H1 (cell line): ENCODE data around the gene PROK2. TPM values are rescaled to one million over a fixed set of nuclear protein-coding genes. Genes with fewer than 3 reads are reported as not detected.

Experiments used
- CTCF ChIA-PET: fragments of 300-600 bp; sonication (Branson Sonifier 250); formaldehyde crosslinking; loops from one replicate; lab custom pipeline; 2021; ENCODE audit not compliant: partially characterized antibody; lab: Charles Lee
- POLR2A ChIA-PET: fragments of 300-600 bp; sonication (Branson Sonifier 250); formaldehyde crosslinking; loops from one replicate; lab custom pipeline; 2021; ENCODE audit warnings: inconsistent platforms; ENCODE audit not compliant: partially characterized antibody; lab: Charles Lee
- DNase-seq, 2 experiments: peaks; one replicate each; pipeline versions ENCODE4 v3.0.0 to v3.0.0-alpha.2; 2010 to 2022; ENCODE audit warnings: low spot score in 2 of 2, low read depth in 1 of 2, mixed read lengths in 1 of 2
- FAIRE-seq: peaks from 2 replicates; lab custom pipeline; 2011; peaks lifted over from hg19 to GRCh38; lab: Jason Lieb, UNC
- H2AFZ ChIP-seq: 2 replicates; pipeline ENCODE4 v1.8.1; 2012; ENCODE audit warnings: low read length, inconsistent platforms
- H2AK5ac ChIP-seq: 2 replicates; pipeline ENCODE4 v1.6.1; 2013; ENCODE audit warnings: low read depth, low read length
- H2BK120ac ChIP-seq: replicated peaks from 2 replicates; pipeline ENCODE3; 2013; ENCODE audit warnings: low read depth, low read length, inconsistent platforms
- H2BK12ac ChIP-seq: 2 replicates; pipeline ENCODE4 v1.6.1; 2013; ENCODE audit warnings: low read depth, low read length
- H2BK15ac ChIP-seq: 2 replicates; pipeline ENCODE4 v1.6.1; 2013; ENCODE audit warnings: low read length
- H2BK20ac ChIP-seq: 2 replicates; pipeline ENCODE4 v1.6.1; 2013; ENCODE audit warnings: low read length
- H2BK5ac ChIP-seq: 2 replicates; pipeline ENCODE4 v1.6.1; 2013; ENCODE audit warnings: low read depth, low read length
- H3K14ac ChIP-seq: 2 replicates; pipeline ENCODE4 v1.6.1; 2013; ENCODE audit warnings: inconsistent platforms; ENCODE audit not compliant: insufficient read length
- H3K18ac ChIP-seq: 2 replicates; pipeline ENCODE4 v1.6.1; 2013; ENCODE audit warnings: low read length; ENCODE audit errors: extremely low read depth
- H3K23ac ChIP-seq: 2 replicates; pipeline ENCODE4 v1.6.1; 2013; ENCODE audit warnings: inconsistent platforms; ENCODE audit not compliant: insufficient read length
- H3K23me2 ChIP-seq: 2 replicates; pipeline ENCODE4 v1.6.1; 2013; ENCODE audit warnings: low read depth, low read length
- H3K27ac ChIP-seq: 2 replicates; pipeline ENCODE4 v1.6.1; 2011; ENCODE audit warnings: low read depth, low read length, inconsistent platforms
- H3K27me3 ChIP-seq, 4 experiments: replicated peaks in 1 of 4; 1 replicate in 1 of 4; 2 replicates in 3 of 4; pipeline versions ENCODE4 v1.6.1 to v1.8.1; 2011 to 2013; ENCODE audit warnings: low read length in 3 of 4, mild to moderate bottlenecking in 3 of 4, inconsistent platforms in 2 of 4, mixed read lengths in 2 of 4, moderate library complexity in 1 of 4; ENCODE audit not compliant: control insufficient read depth in 3 of 4, insufficient read depth in 3 of 4; ENCODE audit errors: extremely low read depth in 1 of 4
- H3K36me3 ChIP-seq, 4 experiments: 2 replicates each; pipeline versions ENCODE4 v1.6.1 to v1.8.1; 2011 to 2013; ENCODE audit warnings: mild to moderate bottlenecking in 4 of 4, low read length in 3 of 4, moderate library complexity in 2 of 4, control low read depth in 1 of 4, inconsistent platforms in 1 of 4; ENCODE audit not compliant: insufficient read depth in 4 of 4, control insufficient read depth in 2 of 4
- H3K4ac ChIP-seq: replicated peaks from 2 replicates; pipeline ENCODE3; 2013; ENCODE audit warnings: low read length, low read depth, mixed read lengths, inconsistent platforms; ENCODE audit not compliant: insufficient read length
- H3K4me1 ChIP-seq, 4 experiments: replicated peaks in 1 of 4; 1 replicate in 1 of 4; 2 replicates in 3 of 4; pipeline versions ENCODE4 v1.6.1 to v1.8.1; 2011 to 2013; ENCODE audit warnings: low read length in 3 of 4, inconsistent platforms in 2 of 4, mixed read lengths in 1 of 4; ENCODE audit not compliant: insufficient read depth in 4 of 4, control insufficient read depth in 3 of 4
- H3K4me2 ChIP-seq, 2 experiments: 2 replicates each; pipeline versions ENCODE4 v1.6.1 to v1.8.1; 2011 to 2013; ENCODE audit warnings: low read depth in 2 of 2, low read length in 2 of 2, control low read depth in 1 of 2, inconsistent platforms in 1 of 2, mild to moderate bottlenecking in 1 of 2; ENCODE audit not compliant: insufficient read depth in 1 of 2
- H3K4me3 ChIP-seq, 4 experiments: fragments of 200-600, 300-600 bp in 1 of 4; sonication (generic), shearing (Covaris generic), sonication (Bioruptor Twin) in 1 of 4; 2 replicates each; pipeline versions ENCODE4 v1.5.1 to v1.8.1; 2011 to 2016; ENCODE audit warnings: low read length in 4 of 4, low read depth in 3 of 4, control low read depth in 2 of 4, inconsistent platforms in 2 of 4, mild to moderate bottlenecking in 2 of 4, mixed read lengths in 1 of 4, moderate library complexity in 1 of 4; ENCODE audit not compliant: insufficient read depth in 2 of 4; ENCODE audit errors: extremely low read depth in 1 of 4
- H3K56ac ChIP-seq: replicated peaks from 2 replicates; pipeline ENCODE3; 2013; ENCODE audit warnings: low read depth, mild to moderate bottlenecking, mixed read lengths, low read length, inconsistent platforms; ENCODE audit not compliant: insufficient read length
- H3K79me1 ChIP-seq: 2 replicates; pipeline ENCODE4 v1.6.1; 2013; ENCODE audit warnings: low read depth, low read length, control low read depth
- H3K79me2 ChIP-seq, 2 experiments: 2 replicates each; pipeline versions ENCODE4 v1.6.1 to v1.8.1; 2012 to 2013; ENCODE audit warnings: low read length in 2 of 2, mild to moderate bottlenecking in 2 of 2, inconsistent platforms in 1 of 2; ENCODE audit not compliant: insufficient read depth in 2 of 2, control insufficient read depth in 1 of 2
- H3K9ac ChIP-seq, 4 experiments: replicated peaks in 1 of 4; 1 replicate in 1 of 4; 2 replicates in 3 of 4; pipeline versions ENCODE4 v1.6.1 to v1.8.1; 2011 to 2013; ENCODE audit warnings: low read depth in 3 of 4, low read length in 3 of 4, control low read depth in 2 of 4, mild to moderate bottlenecking in 2 of 4, moderate library complexity in 2 of 4, inconsistent platforms in 1 of 4; ENCODE audit errors: extremely low read depth in 1 of 4
- H3K9me3 ChIP-seq, 2 experiments: 2 replicates each; pipeline versions ENCODE4 v1.6.1 to v1.8.1; 2012 to 2013; ENCODE audit warnings: mild to moderate bottlenecking in 2 of 2, moderate library complexity in 2 of 2, control low read depth in 1 of 2, inconsistent platforms in 1 of 2, low read depth in 1 of 2, low read length in 1 of 2, mixed read lengths in 1 of 2; ENCODE audit not compliant: insufficient read depth in 2 of 2
- H4K20me1 ChIP-seq, 2 experiments: replicated peaks in 1 of 2; 2 replicates each; pipeline versions ENCODE3 to v1.8.1; 2011 to 2013; ENCODE audit warnings: inconsistent platforms in 2 of 2, low read length in 2 of 2, mild to moderate bottlenecking in 1 of 2; ENCODE audit not compliant: insufficient read depth in 2 of 2, control insufficient read depth in 1 of 2
- H4K5ac ChIP-seq: 2 replicates; pipeline ENCODE4 v1.6.1; 2013; ENCODE audit warnings: low read length, low read depth, mixed read lengths, inconsistent platforms; ENCODE audit not compliant: insufficient read length
- H4K8ac ChIP-seq: 2 replicates; pipeline ENCODE4 v1.8.0; 2013; ENCODE audit warnings: mild to moderate bottlenecking, moderate library complexity, low read length, inconsistent platforms; ENCODE audit not compliant: insufficient read depth; ENCODE audit errors: extremely low read depth
- H4K91ac ChIP-seq: replicated peaks from 2 replicates; pipeline ENCODE3; 2013; ENCODE audit warnings: low read length, mixed read lengths, inconsistent platforms; ENCODE audit not compliant: insufficient read length
- POU5F1 ChIP-seq: IDR thresholded peaks from 2 replicates; pipeline ENCODE4 v1.6.1; 2011; ENCODE audit warnings: low read depth, mild to moderate bottlenecking, low read length, moderate library complexity
- SP1 ChIP-seq: IDR thresholded peaks from 2 replicates; pipeline ENCODE4 v1.6.1; 2011; ENCODE audit warnings: low read depth, low read length
- WGBS, 2 experiments: shearing (Covaris generic) in 1 of 2; methylation state at CpG; one replicate each; pipeline versions ENCODE4 v1.1.6 to v1.1.7; 2013 to 2015; ENCODE audit warnings: low lambda C conversion rate in 2 of 2, mixed read lengths in 2 of 2, inconsistent platforms in 1 of 2, low coverage in 1 of 2, missing lambda C conversion rate in 1 of 2; ENCODE audit not compliant: insufficient replicate concordance in 2 of 2, insufficient coverage in 1 of 2, insufficient read length in 1 of 2; ENCODE audit errors: extremely low coverage in 1 of 2, missing lambda C conversion rate in 1 of 2; 5-methylcytosine and 5-hydroxymethylcytosine counted together
- polyA plus RNA-seq, 7 experiments: library from polyadenylated mRNA; depleted of rRNA in 3 of 7; stranded (reverse) in 5 of 7; unstranded in 2 of 7; fragments of >200 nt in 5 of 7; fragments of 200-250 nt in 2 of 7; gene quantifications; 1 replicate in 5 of 7; 2 replicates in 1 of 7; 4 replicates in 1 of 7; pipeline versions ENCODE4 v1.2.1 to v1.2.3, GENCODE V29; 2011 to 2013; ENCODE audit warnings: missing spikeins in 2 of 7, mixed read lengths in 2 of 7
- total RNA-seq: library from RNA; stranded (reverse); fragmentation: NEBNext Ultra II Directional; extraction: Animal tissue kit (Norgen Biotek cat#: 25700); gene quantifications from 2 replicates; pipeline ENCODE4 v1.2.1, GENCODE V29; 2021
- TF ChIP-seq, protein P1 (sequence below): IDR thresholded peaks from 2 replicates; pipeline ENCODE4 v1.6.1; 2012; ENCODE audit warnings: inconsistent platforms

The PROK2 gene
- total and polyA plus RNA-seq, 2 of the 8 experiments (the other 6 are each of a cell fraction or from before 2014, with no cell fraction given): 0.50 to 1.8 TPM

DNA sequence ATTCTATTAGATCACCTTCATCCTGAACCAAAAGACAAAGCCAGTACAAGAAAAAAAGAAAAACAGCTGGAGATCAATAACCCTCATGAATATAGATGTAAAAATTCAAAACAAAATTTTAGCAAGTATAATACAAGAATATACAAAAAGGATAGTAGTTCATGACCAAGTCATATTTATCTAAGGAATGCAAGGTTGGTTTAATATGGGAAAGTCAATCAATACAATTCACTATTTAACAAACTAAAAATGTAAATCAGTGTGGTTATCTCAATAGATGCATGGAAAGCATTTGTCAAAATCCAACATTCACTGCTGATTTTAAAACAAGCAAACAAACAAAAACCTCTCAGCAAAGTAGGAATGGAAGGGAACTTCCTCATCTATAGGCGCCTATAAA, 42.3 kb downstream of the PROK2 start:
- no peak overlapping the region for H3K4ac ChIP-seq
- no peaks in the 10 kb centered on the region for H3K23me2 ChIP-seq
- ChIA-PET POLR2A (no interaction called here), CTCF (interaction anchor here (0.6 to 2.8 kb wide), 2 partner anchors 10 to 13 kb away, joined by 3 to 9 read pairs; no protein-coding TSS in a partner anchor)
- H4K91ac ChIP-seq: no peak overlapping the region
- H3K18ac ChIP-seq: no peak overlapping the region
- DNase-seq: no peak
- H3K27me3 ChIP-seq: no peaks in the 10 kb centered on the region
- no peak overlapping the region for H3K27ac ChIP-seq
- no peak overlapping the region for H2BK15ac ChIP-seq
- no peak overlapping the region for H2AFZ ChIP-seq
- no peak overlapping the region for H2BK12ac ChIP-seq
- H4K5ac ChIP-seq: no peak overlapping the region
- H3K9ac ChIP-seq: no peak overlapping the region
- peaks cover 3 to 8% of the 10 kb centered on the region in 2 experiments; a peak in 1 of 4 replicates for H3K9me3 ChIP-seq
- H3K14ac ChIP-seq: no peak overlapping the region
- no peaks in the 10 kb centered on the region for H3K36me3 ChIP-seq
- FAIRE-seq: no peak
- H2AK5ac ChIP-seq: no peak overlapping the region
- no peak overlapping the region for H2BK5ac ChIP-seq
- no peaks in the 10 kb centered on the region for H3K79me2 ChIP-seq
- no peak overlapping the region for H2BK20ac ChIP-seq
- no peak overlapping the region for H3K4me3 ChIP-seq
- no peaks in the 10 kb centered on the region for H3K79me1 ChIP-seq
- 94% methylated on average over 1 of the region's 1 CpG; no CpG with 5 or more reads in 1 of the 2 experiments for WGBS, 2 experiments
- H3K23ac ChIP-seq: no peak overlapping the region
- H4K20me1 ChIP-seq: no peaks in the 10 kb centered on the region
- H3K4me2 ChIP-seq: no peak overlapping the region
- no peak overlapping the region for H3K56ac ChIP-seq
- H4K8ac ChIP-seq: no peak overlapping the region
- H3K4me1 ChIP-seq: no peaks in the 10 kb centered on the region
- TF ChIP-seq SP1 (no peak), POU5F1 (no peak)
- TF ChIP-seq, protein P1, sequence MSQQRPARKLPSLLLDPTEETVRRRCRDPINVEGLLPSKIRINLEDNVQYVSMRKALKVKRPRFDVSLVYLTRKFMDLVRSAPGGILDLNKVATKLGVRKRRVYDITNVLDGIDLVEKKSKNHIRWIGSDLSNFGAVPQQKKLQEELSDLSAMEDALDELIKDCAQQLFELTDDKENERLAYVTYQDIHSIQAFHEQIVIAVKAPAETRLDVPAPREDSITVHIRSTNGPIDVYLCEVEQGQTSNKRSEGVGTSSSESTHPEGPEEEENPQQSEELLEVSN: no peak
- H2BK120ac ChIP-seq: no peak overlapping the region
